Measurements from ENCODE around the gene VCPKMT. TPM values are rescaled to one million over a fixed set of nuclear protein-coding genes. Genes with fewer than 3 reads are reported as not detected.

VCPKMT gene
- total RNA-seq, 1 donor from 2014 or later = 10.4 TPM

GRCh38 chr14:50094056-50094755 lies 22.2 kb downstream of the VCPKMT start:
- DNase-seq (ENCODE audit: low spot score) = no peak
- Mint-ChIP-seq H3K4me3 (ENCODE audit: unreplicated experiment) (no peak overlapping the region), H3K36me3 (ENCODE audit: low read depth) (peaks cover 4% of the 10 kb centered on the region), H3K4me1 (ENCODE audit: low read depth) (no peaks in the 10 kb centered on the region), H3K27me3 (ENCODE audit: low read depth) (no peaks in the 10 kb centered on the region), H3K9me3 (ENCODE audit: low read depth) (no peaks in the 10 kb centered on the region), H3K27ac (ENCODE audit: unreplicated experiment) (no peak overlapping the region)
- TF ChIP-seq, protein P1, sequence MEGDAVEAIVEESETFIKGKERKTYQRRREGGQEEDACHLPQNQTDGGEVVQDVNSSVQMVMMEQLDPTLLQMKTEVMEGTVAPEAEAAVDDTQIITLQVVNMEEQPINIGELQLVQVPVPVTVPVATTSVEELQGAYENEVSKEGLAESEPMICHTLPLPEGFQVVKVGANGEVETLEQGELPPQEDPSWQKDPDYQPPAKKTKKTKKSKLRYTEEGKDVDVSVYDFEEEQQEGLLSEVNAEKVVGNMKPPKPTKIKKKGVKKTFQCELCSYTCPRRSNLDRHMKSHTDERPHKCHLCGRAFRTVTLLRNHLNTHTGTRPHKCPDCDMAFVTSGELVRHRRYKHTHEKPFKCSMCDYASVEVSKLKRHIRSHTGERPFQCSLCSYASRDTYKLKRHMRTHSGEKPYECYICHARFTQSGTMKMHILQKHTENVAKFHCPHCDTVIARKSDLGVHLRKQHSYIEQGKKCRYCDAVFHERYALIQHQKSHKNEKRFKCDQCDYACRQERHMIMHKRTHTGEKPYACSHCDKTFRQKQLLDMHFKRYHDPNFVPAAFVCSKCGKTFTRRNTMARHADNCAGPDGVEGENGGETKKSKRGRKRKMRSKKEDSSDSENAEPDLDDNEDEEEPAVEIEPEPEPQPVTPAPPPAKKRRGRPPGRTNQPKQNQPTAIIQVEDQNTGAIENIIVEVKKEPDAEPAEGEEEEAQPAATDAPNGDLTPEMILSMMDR (IDR thresholded peaks at IDR 0.05) = no peak

DNA sequence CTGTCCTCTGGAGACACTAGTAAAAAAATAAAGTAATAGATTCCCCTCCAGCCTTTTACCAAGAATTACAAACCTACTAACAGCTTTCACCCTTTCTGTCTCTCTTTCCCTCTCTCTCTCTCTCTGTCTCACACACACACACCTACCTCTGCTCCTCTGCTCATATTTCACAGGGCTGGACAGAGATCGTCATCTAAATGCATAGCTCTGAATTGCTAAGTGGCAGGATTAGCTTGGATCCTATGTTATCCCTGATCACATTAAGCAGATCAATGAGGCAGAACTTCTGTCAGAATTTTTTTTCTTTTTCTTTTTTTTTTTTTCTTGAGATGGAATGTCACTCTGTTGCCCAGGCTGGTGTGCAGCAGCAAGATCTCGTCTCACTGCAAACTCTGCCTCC lies 22.9 kb downstream of the VCPKMT start:
- TF ChIP-seq, protein P1 (IDR thresholded peaks at IDR 0.05) = no peak
- Mint-ChIP-seq H3K27me3 (ENCODE audit: low read depth) (no peaks in the 10 kb centered on the region), H3K4me1 (ENCODE audit: low read depth) (no peaks in the 10 kb centered on the region), H3K27ac (ENCODE audit: unreplicated experiment) (no peak overlapping the region), H3K9me3 (ENCODE audit: low read depth) (no peaks in the 10 kb centered on the region), H3K4me3 (ENCODE audit: unreplicated experiment) (no peak overlapping the region), H3K36me3 (ENCODE audit: low read depth) (peaks cover 3% of the 10 kb centered on the region)
- no peak for DNase-seq (ENCODE audit: low spot score)

DNA sequence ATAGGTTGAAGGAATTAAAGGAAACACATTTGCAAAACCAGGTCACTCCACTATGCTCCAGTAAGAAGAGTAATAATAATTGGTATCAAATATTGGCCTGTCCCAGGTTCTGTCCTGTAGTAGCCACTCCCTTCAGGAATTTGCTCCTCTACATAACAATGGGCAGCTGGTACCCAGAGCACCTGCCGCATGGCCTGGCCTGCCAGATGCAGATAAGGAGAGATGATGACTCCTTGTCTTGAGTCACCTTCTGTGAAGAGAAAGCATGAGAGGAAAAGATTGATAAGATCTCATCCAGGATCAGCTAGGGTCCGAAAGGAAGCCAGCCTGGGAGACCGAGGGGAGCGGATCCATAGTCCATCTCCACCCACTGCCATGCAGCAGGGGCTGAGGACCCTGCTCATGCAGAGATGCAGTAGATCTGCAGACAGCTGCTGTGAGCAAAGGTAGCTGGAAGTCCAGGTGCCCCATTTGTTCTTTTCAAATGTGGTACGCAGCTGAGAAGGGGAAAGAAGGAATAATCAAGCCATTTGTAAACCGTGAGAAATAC lies 24.3 kb downstream of the VCPKMT start:
- peaks cover 3% of the 10 kb centered on the region for H3K36me3 Mint-ChIP-seq (ENCODE audit: low read depth)
- no peaks in the 10 kb centered on the region for H3K9me3 Mint-ChIP-seq (ENCODE audit: low read depth)
- no peak overlapping the region for H3K4me3 Mint-ChIP-seq (ENCODE audit: unreplicated experiment)
- no peak overlapping the region for H3K27ac Mint-ChIP-seq (ENCODE audit: unreplicated experiment)
- no peaks in the 10 kb centered on the region for H3K27me3 Mint-ChIP-seq (ENCODE audit: low read depth)
- TF ChIP-seq, protein P1 (IDR thresholded peaks at IDR 0.05) = no peak
- H3K4me1 Mint-ChIP-seq (ENCODE audit: low read depth) = no peaks in the 10 kb centered on the region
- no peak for DNase-seq (ENCODE audit: low spot score)

DNA sequence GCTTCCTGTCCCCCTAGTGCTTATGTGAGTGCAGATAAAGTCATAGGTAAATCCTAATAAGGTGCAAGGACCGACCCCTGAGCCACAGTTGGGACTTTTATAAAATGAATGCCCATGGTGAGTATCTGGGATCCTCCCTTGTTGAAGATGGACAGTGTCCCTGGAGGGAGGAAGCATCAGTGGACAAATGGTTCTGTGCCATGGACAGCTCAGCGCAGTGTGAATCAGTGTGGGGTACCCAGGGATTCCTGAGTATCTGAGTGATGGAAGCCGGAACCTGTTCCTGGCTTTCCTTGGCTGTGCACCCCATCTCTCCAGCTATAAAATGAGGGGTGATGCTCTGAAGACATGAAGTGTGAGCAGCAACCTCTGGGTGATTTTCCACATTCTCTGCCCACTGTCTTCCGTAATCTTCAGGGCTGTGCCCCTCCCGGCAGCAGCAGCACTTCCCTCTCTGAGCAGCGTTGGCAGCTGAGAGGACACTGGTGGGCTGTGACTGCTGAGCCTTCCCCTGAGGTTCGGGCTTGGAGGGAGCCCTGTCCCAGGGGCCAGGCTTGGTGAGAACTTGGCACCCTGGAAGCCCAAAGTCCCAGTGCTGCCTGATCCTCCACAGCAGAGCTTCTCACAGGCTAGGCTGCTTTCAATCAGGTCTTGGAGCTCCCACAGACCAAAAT lies 25.0 kb downstream of the VCPKMT start:
- H3K4me1 Mint-ChIP-seq (ENCODE audit: low read depth) = peaks cover 1% of the 10 kb centered on the region
- peaks cover 3% of the 10 kb centered on the region for H3K36me3 Mint-ChIP-seq (ENCODE audit: low read depth)
- H3K27me3 Mint-ChIP-seq (ENCODE audit: low read depth) = no peaks in the 10 kb centered on the region
- H3K4me3 Mint-ChIP-seq (ENCODE audit: unreplicated experiment) = no peak overlapping the region
- DNase-seq (ENCODE audit: low spot score) = no peak
- H3K9me3 Mint-ChIP-seq (ENCODE audit: low read depth) = no peaks in the 10 kb centered on the region
- H3K27ac Mint-ChIP-seq (ENCODE audit: unreplicated experiment) = no peak overlapping the region
- TF ChIP-seq, protein P1 (IDR thresholded peaks at IDR 0.05) = no peak

DNA sequence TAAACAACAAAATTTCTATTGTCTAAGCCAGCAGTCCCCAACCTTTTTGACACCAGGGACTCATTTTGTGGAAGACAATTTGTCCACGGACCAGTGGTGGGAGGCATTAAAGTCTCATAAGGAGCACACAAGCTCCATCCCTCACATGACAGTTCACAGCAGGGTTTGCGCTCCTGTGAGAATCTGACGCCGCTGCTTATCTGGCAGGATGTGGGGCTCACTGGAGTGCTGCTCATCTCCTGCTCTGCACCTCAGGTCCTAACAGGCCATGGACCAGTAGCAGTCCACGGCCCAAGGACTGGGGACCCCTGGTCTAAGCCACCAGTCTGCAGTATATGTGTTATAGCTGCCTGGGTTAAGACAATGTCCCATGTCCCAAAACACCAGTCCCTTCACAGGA lies 27.2 kb downstream of the VCPKMT start:
- no peaks in the 10 kb centered on the region for H3K27me3 Mint-ChIP-seq (ENCODE audit: low read depth)
- TF ChIP-seq, protein P1 (IDR thresholded peaks at IDR 0.05) = no peak
- H3K4me3 Mint-ChIP-seq (ENCODE audit: unreplicated experiment) = no peak overlapping the region
- H3K27ac Mint-ChIP-seq (ENCODE audit: unreplicated experiment) = no peak overlapping the region
- no peaks in the 10 kb centered on the region for H3K9me3 Mint-ChIP-seq (ENCODE audit: low read depth)
- H3K36me3 Mint-ChIP-seq (ENCODE audit: low read depth) = peaks cover 2% of the 10 kb centered on the region
- DNase-seq (ENCODE audit: low spot score) = no peak
- H3K4me1 Mint-ChIP-seq (ENCODE audit: low read depth) = peaks cover 12% of the 10 kb centered on the region

All from chondrocyte (in vitro differentiated cells).